CD4-positive, alpha-beta T cell treated with Interleukin-17A for 4 hours (primary cell): ENCODE measurements around the gene RNF31.

ENCODE experiments used
- DNase-seq: peaks from one replicate; pipeline ENCODE4 v3.0.0-alpha.2; 2020; ENCODE audit warnings: mixed read lengths

The RNF31 gene

DNA sequence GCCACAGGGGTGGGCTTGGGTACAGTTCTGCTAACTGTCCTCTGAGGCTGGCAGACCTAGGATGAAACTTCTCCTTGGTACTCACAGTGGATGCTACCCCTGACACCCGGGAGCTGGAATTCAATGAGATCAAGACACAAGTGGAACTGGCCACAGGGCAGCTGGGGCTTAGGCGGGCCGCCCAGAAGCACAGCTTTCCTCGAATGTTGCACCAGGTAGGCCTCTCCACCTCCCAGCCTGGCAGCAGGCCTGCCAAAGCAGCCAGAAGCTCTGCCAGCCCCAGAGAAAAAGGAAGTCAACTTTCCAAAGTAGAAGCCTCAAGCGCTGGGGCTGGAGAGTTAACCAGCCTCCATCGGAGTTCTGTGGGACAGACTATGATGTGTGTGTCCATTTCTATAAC lies 30.1 kb upstream of the RNF31 start:
- no peak for DNase-seq

DNA sequence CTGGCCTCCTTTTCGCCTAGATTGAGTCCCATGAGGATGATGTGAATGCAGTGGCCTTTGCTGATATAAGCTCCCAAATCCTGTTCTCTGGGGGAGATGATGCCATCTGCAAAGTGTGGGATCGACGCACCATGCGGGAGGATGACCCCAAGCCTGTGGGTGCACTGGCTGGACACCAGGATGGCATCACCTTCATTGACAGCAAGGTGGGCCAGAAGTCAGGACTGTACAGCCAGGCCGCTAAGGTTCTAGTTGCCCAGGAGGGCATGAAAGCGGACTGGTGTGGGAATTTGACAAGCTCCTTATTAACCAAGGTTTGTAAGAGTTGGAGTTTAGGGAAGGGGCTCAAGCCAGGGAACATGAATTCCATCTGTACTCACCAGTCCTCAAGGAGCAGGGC lies 27.6 kb upstream of the RNF31 start:
- DNase-seq: no peak

DNA sequence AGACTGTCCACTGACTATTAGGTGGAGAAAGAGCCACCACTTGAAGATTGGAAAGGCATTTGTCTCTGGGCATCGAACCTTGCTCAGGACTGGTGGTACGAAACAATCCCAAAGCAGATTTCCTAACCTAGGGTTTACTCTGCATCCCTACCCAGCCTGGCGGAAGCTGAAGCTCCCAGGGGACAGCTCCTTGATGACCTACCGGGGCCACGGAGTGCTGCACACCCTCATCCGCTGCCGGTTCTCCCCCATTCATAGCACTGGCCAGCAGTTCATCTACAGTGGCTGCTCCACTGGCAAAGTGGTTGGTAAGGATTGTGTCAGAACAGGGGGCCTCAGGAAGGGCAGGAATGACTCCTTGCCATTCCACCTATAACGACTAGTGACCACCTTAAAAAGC lies 26.1 kb upstream of the RNF31 start:
- DNase-seq: no peak

DNA sequence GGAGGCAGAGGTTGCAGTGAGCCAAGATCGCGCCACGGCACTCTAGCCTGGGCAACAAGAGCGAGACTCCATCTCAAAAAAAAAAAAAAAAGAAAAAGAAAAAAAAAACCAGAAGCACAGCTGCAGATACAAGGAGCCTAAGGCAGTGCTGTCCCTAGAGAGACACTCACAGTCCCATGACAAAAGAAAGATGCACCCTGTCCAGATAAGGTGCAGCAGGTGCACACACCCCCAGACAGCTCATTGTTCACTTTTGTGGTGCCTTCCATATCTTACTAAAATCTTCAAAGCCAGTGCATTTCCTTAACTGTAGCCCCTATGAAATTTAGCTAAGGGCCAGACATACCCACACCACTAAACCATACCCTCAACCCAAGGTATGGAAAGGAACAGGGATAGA lies 24.9 kb upstream of the RNF31 start:
- DNase-seq: no peak

DNA sequence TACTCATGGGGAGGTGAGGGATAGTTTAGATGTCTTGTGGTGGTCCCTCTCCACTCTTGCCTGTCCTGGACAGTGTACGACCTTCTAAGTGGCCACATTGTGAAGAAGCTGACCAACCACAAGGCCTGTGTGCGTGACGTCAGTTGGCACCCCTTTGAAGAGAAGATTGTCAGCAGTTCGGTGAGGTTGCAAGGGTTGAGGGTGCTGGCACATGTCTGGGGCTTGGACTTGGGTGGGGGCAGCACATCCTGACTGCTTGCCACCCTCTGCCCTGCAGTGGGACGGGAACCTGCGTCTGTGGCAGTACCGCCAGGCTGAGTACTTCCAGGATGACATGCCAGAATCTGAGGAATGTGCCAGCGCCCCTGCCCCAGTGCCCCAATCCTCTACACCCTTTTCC lies 24.4 kb upstream of the RNF31 start:
- DNase-seq: no peak

DNA sequence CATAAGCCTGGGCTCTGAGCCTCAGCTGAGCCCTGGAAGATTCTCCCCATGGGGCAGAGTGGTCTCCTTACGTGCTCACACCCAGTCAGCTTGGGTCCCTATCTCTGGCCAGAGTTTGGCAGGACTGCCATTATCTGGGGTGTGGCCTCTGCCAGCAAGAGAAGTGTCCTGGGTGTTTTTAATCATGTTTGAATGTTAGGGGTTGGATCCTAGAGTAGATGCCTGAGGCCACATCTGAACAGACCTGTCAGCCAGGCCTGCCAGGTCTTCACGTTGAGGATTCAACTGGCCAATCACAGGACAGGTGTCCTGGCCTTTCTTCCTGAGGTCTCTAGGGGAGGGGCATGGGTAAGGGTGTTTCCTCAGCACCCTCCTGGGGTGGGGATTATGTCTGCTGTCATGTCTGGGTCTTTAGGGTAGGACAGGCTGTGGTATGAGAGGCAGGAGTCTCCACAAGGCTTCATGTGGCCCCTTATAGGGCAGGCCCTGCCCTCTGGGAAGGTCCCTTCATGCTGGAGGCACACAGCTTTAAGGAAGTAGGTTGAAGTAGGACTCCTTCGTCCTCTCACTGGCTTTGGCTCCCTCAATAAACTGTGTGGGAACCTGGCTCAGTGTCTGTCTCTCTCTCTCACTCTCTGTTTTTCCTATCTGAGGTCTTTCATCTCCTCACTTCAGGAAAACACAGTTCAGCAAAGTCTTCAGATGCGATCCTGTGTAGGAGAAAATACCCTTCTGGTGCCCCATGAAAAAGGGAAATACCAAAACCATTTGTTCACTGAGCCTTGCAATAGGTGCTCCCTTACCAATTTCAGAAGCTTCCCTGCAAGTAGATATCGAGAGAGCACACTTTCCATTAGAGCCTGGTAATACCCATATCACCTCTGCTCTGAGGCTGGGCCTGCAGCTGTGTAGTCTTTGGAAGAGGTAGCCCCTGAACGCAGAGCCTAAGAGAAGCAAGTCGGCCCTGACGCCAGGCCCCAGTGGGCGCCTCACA lies 23.6 kb upstream of the RNF31 start:
- no peak for DNase-seq

DNA sequence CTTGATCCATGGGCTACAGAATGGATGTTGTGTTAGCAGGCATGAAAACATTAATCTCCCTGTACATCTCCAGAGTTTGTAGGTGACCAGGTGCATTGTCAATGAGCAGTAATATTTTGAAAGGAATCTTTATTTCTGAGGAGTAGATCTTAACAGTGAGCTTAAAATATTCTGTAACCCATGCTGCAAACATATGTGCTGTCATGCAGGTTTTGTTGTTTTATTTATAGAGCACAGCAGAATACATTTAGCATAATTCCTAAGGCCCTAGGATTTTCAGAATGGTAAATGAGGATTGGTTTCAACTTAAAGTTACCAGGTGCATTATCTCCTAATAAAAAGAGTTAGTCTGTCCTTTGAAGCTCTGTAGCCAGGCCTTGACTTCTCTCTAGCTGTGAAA lies 20.4 kb upstream of the RNF31 start:
- DNase-seq: no peak

DNA sequence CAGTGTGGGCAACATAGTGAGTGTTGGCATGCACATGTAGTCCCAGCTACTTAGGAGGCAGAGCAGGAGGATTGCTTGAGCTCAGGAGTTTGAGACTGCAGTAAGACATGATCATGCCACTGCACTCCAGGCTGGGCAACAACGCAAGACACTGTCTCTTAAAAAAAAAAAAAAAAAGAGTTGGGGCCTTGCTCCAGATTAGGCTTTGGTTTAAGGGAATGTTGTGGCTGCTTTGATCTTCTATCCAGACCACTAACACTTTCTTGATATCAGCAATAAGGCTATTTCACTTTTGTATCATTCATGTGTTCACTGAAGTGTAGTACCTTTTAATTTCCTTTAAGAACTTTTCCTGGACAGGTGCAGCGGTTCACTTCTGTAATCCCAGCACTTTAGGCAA lies 19.6 kb upstream of the RNF31 start:
- no peak for DNase-seq

DNA sequence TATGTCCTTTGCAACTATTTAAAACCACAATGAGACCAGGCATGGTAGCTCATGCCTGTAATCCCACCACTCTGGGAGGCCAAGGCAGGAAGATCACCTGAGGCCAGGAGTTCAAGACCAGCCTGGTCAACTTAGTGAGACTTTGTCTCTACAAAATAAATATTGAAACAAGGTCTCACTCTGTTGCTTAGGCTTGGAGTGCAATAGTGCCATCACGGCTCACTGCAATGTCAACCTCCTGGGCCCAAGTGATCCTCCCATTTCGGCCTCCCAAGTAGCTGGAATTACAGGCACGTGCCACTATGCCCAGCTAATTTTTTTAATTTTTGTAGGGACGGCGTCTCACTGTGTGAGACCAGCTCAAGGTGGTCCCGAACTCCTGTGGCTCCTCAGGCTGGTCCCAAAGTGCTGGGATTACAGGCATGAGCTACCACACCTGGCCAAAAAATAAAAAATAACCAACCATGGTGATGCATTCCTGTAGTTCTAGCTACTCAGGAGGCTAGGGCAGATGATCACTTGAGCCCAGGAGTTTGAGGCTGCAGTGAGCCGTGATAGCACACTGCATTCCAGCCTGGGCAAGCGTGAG lies 17.8 kb upstream of the RNF31 start:
- DNase-seq: no peak

DNA sequence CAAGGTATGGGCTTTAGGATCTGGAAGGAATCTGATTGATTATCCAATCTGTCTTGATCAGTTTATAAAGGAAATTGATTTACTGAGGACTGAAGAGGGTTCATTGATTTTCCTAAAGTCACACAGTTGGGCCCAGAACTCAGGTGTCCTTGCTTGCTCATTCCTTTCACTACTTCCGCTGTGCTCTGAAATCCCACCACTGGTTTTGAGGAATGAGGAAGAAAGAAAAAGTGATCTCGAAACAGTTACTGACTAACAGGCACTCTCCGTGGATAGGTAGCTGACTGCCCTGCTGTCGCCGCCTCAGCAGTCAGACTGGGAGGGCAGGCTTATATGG lies 16.9 kb upstream of the RNF31 start, which contains the start of gene FITM1:
TSS of gene FITM1 (plus strand) at position 280 of the 337 bp plus-strand sequence. CDS start 905 bp downstream, outside the sequence.
- no peak for DNase-seq

DNA sequence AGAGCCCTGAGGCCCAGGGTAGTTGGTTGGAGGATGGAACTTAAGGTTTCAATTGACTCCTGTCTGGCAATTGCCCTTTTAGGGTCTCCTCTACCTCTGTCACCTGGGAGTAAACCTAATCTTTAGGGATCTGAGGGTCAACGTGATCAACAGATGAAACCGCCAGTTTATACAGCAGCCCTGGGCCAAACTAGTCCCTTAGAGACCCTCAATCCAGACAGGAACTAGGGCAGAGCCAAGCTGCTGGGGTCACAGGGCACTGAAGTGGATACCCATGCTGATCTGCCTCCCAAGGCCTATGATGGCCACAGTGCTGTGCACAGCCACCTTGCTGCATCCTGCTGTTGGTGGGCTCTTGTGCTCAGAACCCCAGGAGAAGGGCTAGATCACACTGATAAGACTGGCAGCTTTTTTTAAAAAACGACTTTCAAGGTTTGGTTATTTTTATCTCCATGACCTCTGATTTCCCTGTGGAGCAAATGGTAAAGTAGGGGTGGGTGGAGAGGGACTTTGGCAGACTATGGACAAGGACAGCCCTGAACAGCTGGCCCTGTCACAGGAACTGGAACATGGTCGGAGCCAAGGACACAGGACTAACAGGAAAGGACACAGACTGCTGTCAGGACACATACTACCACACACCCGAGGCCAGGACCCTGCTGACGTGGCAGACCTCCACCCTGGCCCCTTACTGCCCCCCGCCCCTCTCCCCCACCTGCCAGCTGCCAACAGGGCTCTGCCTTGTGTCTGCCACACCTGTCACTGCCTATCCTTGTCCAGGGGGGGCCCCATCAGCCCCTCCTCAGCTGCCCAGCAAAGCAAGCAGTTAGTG lies 16.4 kb upstream of the RNF31 start:
- DNase-seq: no peak

DNA sequence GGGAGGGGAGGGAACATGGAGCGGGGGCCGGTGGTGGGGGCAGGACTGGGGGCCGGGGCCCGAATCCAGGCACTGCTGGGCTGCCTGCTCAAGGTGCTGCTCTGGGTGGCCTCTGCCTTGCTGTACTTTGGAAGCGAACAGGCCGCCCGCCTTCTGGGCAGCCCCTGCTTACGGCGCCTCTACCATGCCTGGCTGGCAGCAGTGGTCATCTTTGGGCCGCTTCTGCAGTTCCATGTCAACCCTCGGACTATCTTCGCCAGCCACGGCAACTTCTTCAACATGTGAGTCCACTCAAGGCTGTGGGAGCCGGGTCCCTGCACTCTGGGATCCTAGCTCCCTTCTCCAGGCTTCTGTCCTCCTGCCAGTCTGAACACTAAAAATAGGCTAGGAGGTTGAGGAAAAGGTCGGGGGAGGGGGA lies 15.7 kb upstream of the RNF31 start:
- DNase-seq: no peak

DNA sequence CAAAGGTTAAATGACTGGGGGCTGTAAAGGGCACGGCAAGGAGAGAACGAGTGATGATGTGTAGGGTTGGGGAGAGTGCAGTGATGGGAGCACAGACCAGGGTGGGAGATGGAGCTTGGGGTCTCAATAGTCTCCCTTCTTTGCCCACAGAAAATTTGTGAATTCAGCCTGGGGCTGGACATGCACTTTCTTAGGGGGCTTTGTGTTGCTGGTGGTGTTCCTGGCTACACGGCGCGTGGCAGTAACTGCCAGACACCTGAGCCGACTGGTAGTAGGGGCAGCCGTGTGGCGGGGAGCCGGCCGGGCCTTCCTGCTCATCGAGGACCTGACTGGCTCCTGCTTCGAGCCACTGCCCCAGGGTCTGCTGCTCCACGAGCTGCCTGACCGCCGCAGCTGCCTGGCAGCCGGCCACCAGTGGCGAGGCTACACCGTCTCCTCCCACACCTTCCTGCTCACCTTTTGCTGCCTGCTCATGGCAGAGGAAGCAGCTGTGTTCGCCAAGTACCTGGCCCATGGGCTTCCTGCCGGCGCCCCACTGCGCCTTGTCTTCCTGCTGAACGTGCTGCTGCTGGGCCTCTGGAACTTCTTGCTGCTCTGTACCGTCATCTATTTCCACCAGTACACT lies 15.1 kb upstream of the RNF31 start:
- DNase-seq: peak; percentile 74

DNA sequence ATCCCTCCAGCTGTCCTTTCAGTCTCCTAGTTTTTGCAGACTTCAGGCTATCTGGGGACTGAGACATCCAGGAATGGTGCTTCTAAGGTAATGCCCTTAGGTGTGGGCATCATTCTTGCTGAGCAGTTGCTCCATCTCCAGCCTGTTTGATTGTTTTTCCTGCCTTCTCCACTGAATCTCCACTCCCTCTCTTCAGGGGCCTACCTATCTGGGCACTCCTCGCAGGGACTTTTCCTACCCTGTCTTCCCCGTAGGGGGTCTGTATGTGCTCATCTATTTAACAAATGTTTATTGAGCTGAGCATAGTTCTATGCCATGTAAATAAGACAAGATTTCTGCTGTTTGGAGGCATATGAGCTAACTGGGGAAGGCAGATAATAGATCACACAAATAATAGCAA lies 14.3 kb upstream of the RNF31 start:
- no peak for DNase-seq

DNA sequence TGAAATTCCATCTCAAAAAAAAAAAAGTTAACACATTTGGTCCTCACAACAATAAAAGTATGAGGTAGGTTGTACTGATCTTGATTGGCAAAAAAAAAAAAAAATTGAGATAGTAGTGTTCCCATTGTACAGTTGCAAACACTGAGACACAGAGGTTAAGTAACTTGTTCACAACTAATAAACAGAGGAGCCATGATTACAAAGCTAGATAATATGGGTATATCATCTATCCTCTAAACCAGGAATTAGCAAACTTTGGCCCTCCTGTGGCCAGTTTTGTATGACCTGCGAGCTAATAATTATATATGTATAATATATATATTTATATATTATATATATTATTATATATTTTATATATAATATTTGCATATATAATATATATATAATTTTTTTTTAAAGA lies 13.6 kb upstream of the RNF31 start:
- no peak for DNase-seq

DNA sequence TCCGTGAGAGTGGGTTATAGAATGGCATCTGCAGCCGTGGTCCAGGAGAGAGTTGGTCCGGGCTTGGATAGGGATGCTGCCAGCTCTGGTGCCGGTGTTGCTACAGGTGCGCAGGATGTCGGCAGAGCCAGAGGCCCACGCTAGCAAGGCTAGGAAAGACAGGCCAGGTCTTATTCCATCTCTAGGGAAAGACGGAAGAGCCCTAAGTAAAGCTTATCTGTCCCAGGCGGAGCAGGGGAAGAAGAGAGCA lies 11.8 kb upstream of the RNF31 start:
- DNase-seq: no peak

DNA sequence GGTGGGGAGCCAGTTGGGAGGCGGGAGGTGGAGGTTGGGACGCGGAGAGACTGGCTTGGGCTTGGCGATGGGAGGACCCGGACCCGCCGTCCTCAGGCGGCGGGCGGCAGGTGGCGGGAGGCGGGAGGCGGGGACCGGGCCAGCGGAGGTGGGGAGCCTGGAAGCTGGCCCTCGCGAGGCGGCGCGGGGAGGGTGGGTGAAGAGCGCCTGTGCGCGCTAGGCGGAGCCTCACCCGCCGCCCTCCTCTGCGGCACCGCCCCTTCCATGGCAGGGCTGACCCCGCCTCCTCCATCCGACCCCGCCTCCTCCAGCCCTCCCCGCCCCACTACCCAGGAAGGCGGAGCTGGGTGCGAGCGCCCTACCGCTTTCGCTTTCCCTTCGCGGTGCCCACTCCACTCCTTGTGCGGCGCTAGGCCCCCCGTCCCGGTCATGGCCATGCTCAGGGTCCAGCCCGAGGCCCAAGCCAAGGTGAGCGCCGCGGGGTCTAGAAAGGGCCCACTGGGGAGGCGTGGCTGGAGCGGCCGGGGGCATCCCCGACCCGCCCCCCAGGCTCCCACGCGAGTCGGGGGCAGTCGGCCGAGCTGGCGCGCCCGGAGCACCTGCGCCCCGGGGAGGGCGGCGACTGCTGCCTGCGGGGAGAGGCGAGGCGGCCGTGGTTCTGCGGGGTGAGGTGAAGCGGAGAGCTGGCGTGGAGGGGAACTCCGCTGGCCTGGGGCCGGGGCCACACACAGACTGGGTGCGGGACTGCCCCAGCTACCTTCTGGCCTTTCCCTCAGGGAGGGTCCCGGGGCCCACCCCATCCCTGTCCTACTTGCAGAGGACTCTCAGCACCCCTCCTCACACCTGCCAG lies 11.2 kb upstream of the RNF31 start, which contains the start of gene PSME1:
TSS of gene PSME1 (plus strand) at position 361 of the 850 bp plus-strand sequence. CDS start at position 430, 69 bp downstream.
- peak; percentile 96 for DNase-seq

DNA sequence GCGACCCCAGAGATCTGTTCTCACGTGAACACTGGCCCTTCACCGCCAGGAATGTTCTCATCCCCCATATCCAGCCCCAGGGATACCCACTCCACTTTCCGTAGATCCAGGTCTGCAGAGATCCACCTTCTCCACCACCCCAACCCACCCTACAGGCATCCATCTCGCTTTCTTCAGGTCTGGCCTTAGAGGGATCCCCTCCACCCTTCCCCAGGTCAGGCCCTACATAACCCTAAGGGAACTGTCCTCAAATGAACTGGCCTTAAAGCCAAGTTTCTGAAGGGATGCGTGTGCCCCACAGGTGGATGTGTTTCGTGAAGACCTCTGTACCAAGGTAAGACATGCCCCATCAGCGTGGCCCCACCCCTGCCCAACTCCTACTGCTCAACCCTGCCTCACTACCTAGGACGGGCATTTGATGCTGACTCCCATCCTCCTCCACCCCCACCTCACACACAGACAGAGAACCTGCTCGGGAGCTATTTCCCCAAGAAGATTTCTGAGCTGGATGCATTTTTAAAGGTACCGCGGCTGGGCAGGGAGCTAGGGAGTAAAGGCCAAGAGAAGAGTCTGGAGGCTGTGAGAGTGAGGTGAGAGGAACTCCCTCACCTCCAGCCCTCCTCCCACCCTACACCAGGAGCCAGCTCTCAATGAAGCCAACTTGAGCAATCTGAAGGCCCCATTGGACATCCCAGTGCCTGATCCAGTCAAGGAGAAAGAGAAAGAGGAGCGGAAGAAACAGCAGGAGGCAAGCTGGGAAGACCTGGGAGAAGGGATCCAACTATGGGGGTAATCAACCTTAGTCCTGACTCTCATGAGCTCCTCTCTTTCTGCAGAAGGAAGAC lies 10.4 kb upstream of the RNF31 start:
- DNase-seq: peak; percentile 22

DNA sequence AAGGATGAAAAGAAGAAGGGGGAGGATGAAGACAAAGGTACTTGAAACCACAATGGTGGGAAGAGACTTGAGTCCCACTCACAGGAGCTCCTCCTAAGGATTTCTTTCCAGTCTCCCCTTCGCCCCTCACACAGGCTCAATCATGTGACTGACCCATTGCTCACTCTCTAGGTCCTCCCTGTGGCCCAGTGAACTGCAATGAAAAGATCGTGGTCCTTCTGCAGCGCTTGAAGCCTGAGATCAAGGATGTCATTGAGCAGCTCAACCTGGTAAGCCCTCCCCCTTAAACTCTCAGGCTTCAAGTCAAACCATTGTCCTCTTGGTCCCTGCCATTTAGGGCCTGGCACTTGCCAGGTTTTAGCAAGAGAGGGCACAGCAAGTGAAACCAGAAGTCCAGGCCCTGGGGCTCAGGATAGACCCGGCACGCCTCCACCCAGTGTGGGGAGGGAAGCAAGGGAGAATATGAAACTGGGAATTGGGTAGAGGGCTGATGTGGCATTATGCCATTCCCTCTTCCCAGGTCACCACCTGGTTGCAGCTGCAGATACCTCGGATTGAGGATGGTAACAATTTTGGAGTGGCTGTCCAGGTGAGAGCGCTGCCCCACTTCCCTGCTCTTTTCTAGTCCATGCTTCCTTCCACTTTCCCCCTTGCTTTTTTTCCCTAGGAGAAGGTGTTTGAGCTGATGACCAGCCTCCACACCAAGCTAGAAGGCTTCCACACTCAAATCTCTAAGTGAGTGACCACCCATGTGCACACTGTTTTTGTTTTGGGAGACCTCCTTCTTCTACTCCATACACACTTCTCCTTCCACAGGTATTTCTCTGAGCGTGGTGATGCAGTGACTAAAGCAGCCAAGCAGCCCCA lies 9.5 kb upstream of the RNF31 start:
- no peak for DNase-seq
